HG02759 (cell line): ENCODE measurements around the gene SLC29A1.

Source experiments
- ATAC-seq: cut with Tn5 transposase; IDR thresholded peaks from one replicate; pipeline ENCODE4 v1.9.1; 2021; ENCODE audit warnings: mild to moderate bottlenecking, moderate library complexity; ENCODE audit not compliant: unreplicated experiment

The SLC29A1 gene

DNA sequence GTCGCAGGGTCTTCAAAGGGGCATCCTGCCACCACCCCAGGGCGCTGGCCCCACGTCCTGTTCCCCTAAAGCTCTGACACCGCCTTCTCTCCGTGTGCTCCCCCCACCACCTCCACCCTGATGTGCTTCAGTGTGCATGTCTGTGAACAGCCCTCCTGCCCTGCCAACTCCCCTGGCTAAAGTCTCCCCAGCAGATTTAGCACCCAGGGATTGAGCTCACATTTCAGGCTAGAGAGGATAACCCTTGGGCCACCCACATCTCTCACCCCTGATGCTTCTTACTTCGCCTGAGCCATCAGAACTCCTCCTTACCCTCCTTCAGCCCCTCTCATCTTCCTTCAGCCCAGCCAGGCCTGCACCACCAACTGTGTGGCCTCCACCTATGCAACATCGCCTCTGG lies 54.4 kb downstream of the SLC29A1 start:
- no peak for ATAC-seq

DNA sequence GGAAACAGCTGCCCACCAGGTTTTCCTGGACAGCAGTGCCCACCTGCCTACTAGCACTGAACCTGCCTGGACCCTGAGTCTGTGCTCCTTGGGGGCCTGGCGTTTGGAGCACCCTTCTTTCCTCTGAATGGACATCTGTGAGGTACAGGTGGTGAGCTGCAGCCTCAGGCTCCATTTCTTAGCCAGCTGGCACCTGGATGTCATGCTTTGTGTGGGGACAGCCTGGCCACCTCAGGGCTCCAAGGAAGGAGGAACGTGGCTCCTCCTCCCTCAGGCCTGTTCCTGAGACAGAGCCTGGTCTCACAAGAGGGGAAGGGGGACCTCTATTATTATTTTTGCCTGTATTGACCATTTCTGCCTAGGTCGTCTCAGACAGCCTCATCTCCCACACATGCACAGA lies 54.9 kb downstream of the SLC29A1 start:
- no peak for ATAC-seq

DNA sequence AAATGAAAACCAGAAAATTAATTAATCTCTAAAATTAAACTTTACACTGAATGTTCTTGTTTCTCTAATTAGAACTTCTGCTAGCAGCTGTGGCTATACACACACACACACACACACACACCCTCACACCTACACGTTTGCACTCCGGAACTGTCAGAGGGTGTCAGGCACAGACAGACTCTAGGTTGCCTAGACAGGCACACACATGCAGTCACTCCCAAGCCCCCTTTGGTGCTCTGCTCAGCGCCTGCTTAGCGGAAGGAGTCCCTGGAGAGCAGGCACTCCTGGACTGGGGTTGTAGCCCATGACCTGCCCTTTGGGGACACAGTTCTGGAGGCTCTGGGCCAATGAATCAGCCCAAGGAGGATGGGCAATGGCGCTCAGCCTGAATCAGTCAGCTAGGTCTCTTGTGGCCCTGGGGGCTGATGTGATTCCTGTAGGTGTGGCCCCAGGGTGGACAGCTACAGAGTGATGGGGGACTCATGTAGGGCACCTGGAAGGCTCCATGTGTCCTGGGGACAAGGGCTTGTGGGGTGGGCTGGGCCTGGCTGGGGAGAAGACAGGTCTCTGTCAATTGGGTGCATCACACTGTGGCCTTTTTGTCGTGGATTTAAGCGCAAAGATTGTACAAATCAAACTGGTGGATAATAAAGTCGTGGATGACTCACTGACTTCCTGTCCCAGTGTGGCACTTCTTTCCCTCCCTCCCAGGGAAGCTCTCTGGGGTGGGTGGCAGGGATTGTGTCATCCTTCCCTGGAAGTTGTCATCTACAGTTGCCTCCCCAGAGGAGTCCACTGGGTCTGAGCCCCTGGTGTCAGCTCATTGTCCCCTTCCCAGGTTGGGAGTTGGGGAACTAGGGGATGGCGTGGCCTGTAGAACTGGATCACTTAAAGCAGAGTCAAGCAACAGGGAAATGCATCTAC lies 55.6 kb downstream of the SLC29A1 start:
- no peak for ATAC-seq
